NCI-H510A treated with DMSO at 0.1 percent for 48 hours (cell line): Measurements from ENCODE around the gene GRM3.

Experiments used
- DNase-seq: peaks from one replicate; lab custom pipeline; 2025; lab: John Stamatoyannopoulos, UW

The GRM3 gene

GRCh38 chr7:86786376-86786775, 142.7 kb downstream of the GRM3 start:
- DNase-seq, result no peak

GRCh38 chr7:86788948-86789347, 145.2 kb downstream of the GRM3 start:
- no peak for DNase-seq

GRCh38 chr7:86790383-86790782, 146.7 kb downstream of the GRM3 start:
- no peak for DNase-seq

- no peak for DNase-seq
These were observed 148.6 kb downstream of the GRM3 start for GRCh38 chr7:86792260-86792659.

GRCh38 chr7:86793136-86793535, 149.4 kb downstream of the GRM3 start:
- DNase-seq, result no peak

- peak; percentile 0 for DNase-seq
These were observed 171.1 kb downstream of the GRM3 start for GRCh38 chr7:86814661-86815379.

GRCh38 chr7:86815556-86815955, 171.8 kb downstream of the GRM3 start:
- no peak for DNase-seq

GRCh38 chr7:86818903-86819302, 175.2 kb downstream of the GRM3 start:
- no peak for DNase-seq

- DNase-seq, result no peak
These were observed 180.1 kb downstream of the GRM3 start for GRCh38 chr7:86823769-86824168.

- no peak for DNase-seq
These were observed 181.6 kb downstream of the GRM3 start for GRCh38 chr7:86825264-86825663.

- no peak for DNase-seq
These were observed 183.2 kb downstream of the GRM3 start for GRCh38 chr7:86826948-86827347.

GRCh38 chr7:86833360-86833759, 189.7 kb downstream of the GRM3 start:
- peak; percentile 58 for DNase-seq

GRCh38 chr7:86837235-86837634, 193.5 kb downstream of the GRM3 start:
- no peak for DNase-seq

GRCh38 chr7:86844608-86845007, 200.9 kb downstream of the GRM3 start:
- no peak for DNase-seq

GRCh38 chr7:86846494-86847190, 202.9 kb downstream of the GRM3 start:
- peak; percentile 82 for DNase-seq

- no peak for DNase-seq
These were observed 204.5 kb downstream of the GRM3 start for GRCh38 chr7:86848226-86848625.

- DNase-seq, result no peak
These were observed 207.9 kb downstream of the GRM3 start for GRCh38 chr7:86851566-86851965.

- DNase-seq, result no peak
These were observed 219.7 kb downstream of the GRM3 start for GRCh38 chr7:86863452-86863851.

- DNase-seq, result no peak
These were observed 223.6 kb downstream of the GRM3 start for GRCh38 chr7:86867163-86867762.

- DNase-seq, result no peak
These were observed 232.4 kb downstream of the GRM3 start for GRCh38 chr7:86876146-86876545.

- DNase-seq, result no peak
These were observed 240.4 kb downstream of the GRM3 start for GRCh38 chr7:86884152-86884551.

GRCh38 chr7:86889501-86889900, 245.8 kb downstream of the GRM3 start:
- no peak for DNase-seq

GRCh38 chr7:86898171-86898570, 254.5 kb downstream of the GRM3 start:
- no peak for DNase-seq
